Small intestine (tissue), 7 donors: Measurements from ENCODE around the gene LTBP4. TPM values are rescaled to one million over a fixed set of nuclear protein-coding genes. Genes with fewer than 3 reads are reported as not detected.

Experiments
- DNase-seq, 2 donors: peaks; one replicate each; pipeline versions ENCODE4 v3.0.0 to v3.0.0-alpha.2; 2013
- FAIRE-seq: peaks from 2 replicates; lab custom pipeline; 2012; peaks lifted over from hg19 to GRCh38; lab: Jason Lieb, UNC
- H3K27ac ChIP-seq, 3 donors: one replicate each; pipeline ENCODE4 v1.5.1; 2013; ENCODE audit warnings: low read length in 2 of 3, mild to moderate bottlenecking in 2 of 3, control low read depth in 1 of 3, inconsistent platforms in 1 of 3, low read depth in 1 of 3, moderate library complexity in 1 of 3
- H3K27me3 ChIP-seq, 3 donors: one replicate each; pipeline ENCODE4 v1.6.1; 2013; ENCODE audit warnings: low read length in 3 of 3, inconsistent platforms in 1 of 3; ENCODE audit not compliant: control insufficient read depth in 3 of 3, insufficient read depth in 3 of 3
- H3K36me3 ChIP-seq, 3 donors: one replicate each; pipeline ENCODE4 v1.6.1; 2013; ENCODE audit warnings: low read length in 3 of 3, inconsistent platforms in 1 of 3, low read depth in 1 of 3, mild to moderate bottlenecking in 1 of 3, moderate library complexity in 1 of 3; ENCODE audit not compliant: control insufficient read depth in 3 of 3, insufficient read depth in 2 of 3
- H3K4me1 ChIP-seq, 3 donors: one replicate each; pipeline ENCODE4 v1.6.1; 2013; ENCODE audit warnings: low read length in 2 of 3, inconsistent platforms in 1 of 3, low read depth in 1 of 3, mild to moderate bottlenecking in 1 of 3, moderate library complexity in 1 of 3; ENCODE audit not compliant: control insufficient read depth in 3 of 3, insufficient read depth in 2 of 3
- H3K4me3 ChIP-seq, 3 donors: one replicate each; pipeline ENCODE4 v1.5.1; 2013; ENCODE audit warnings: low read length in 3 of 3, control low read depth in 1 of 3, inconsistent platforms in 1 of 3, low read depth in 1 of 3, mild to moderate bottlenecking in 1 of 3, moderate library complexity in 1 of 3
- H3K9me3 ChIP-seq, 2 donors: one replicate each; pipeline ENCODE4 v1.6.1; 2013; ENCODE audit warnings: low read depth in 1 of 2, low read length in 1 of 2; ENCODE audit not compliant: control insufficient read depth in 2 of 2, insufficient read depth in 1 of 2
- WGBS, 3 donors: extraction: QIAGEN DNeasy Blood & Tissue Kit; methylation state at CpG; one replicate each; pipeline ENCODE4 v1.1.7; 2013; 5-methylcytosine and 5-hydroxymethylcytosine counted together
- polyA plus RNA-seq, 4 donors: library from polyadenylated mRNA; stranded (reverse) in 3 of 4; unstranded in 1 of 4; fragments of 200-250 nt in 3 of 4; fragments of 120-200 nt in 1 of 4; gene quantifications; one replicate each; pipeline versions ENCODE4 v1.2.1 to v1.2.3, GENCODE V29; 2013
- donor health status: healthy with polysubstance abuse.
- donor health status: control.
- donor health status: control.
- donor health status: Bipolar disorder and iron deficiency.
- donor health status: healthy.

The LTBP4 gene
- polyA plus RNA-seq, 4 donors, result 63.3 to 222 (median 116) TPM

GRCh38 chr19:40613690-40614621, 12.8 kb downstream of the LTBP4 start:
- Histone ChIP-seq H3K4me3 (peak overlapping the region; percentile 50 to 77 (median 55)), H3K4me1 (peaks cover 0 to 30% (median 0%) of the 10 kb centered on the region in 3 donors), H3K27me3 (peaks cover 0 to 17% (median 0%) of the 10 kb centered on the region in 3 donors), H3K9me3 (no peaks in the 10 kb centered on the region), H3K36me3 (peaks cover 0 to 61% (median under 1%) of the 10 kb centered on the region in 3 donors), H3K27ac (peak overlapping the region; percentile 80 to 96 (median 96))
- DNase-seq (peak; percentile 86 to 90), FAIRE-seq (no peak)
- 1 to 7% (median 3%) methylated on average over 49 to 67 of the region's 67 CpGs for WGBS, 3 donors

- WGBS, 3 donors, result 4 to 10% (median 7%) methylated on average over 27 of the region's 27 CpGs
- Histone ChIP-seq H3K4me1 (peaks cover 0 to 23% (median 0%) of the 10 kb centered on the region in 3 donors), H3K27ac (peak overlapping the region; percentile 80 to 96 (median 96)), H3K36me3 (peaks cover 0 to 67% (median 4%) of the 10 kb centered on the region in 3 donors), H3K4me3 (peak overlapping the region; percentile 50 to 77 (median 55)), H3K9me3 (no peaks in the 10 kb centered on the region), H3K27me3 (peaks cover 0 to 16% (median 0%) of the 10 kb centered on the region in 3 donors)
- FAIRE-seq, result no peak
- peak; percentile 86 to 96 for DNase-seq
These were observed 13.6 kb downstream of the LTBP4 start for GRCh38 chr19:40614622-40615411.

GRCh38 chr19:40616178-40616577, 15.0 kb downstream of the LTBP4 start:
- Histone ChIP-seq H3K9me3 (no peaks in the 10 kb centered on the region), H3K4me3 (no peak overlapping the region), H3K36me3 (peaks cover 0 to 72% (median 4%) of the 10 kb centered on the region in 3 donors), H3K27ac (peak overlapping the region in 1 of 3 donors; percentile 96), H3K27me3 (peaks cover 0 to 15% (median 0%) of the 10 kb centered on the region in 3 donors), H3K4me1 (peaks cover 0 to 14% (median 0%) of the 10 kb centered on the region in 3 donors)
- FAIRE-seq (no peak), DNase-seq (peak in 1 of 2 donors; percentile 56)
- WGBS, 3 donors, result 65 to 82% (median 68%) methylated on average over 5 of the region's 5 CpGs

- H3K27ac ChIP-seq, result no peak overlapping the region
- no peak for FAIRE-seq
These were observed 15.8 kb downstream of the LTBP4 start for GRCh38 chr19:40616941-40617340.

GRCh38 chr19:40617961-40618360, 16.8 kb downstream of the LTBP4 start:
- Histone ChIP-seq H3K27me3 (peaks cover 0 to 14% (median 0%) of the 10 kb centered on the region in 3 donors), H3K4me1 (peaks cover 0 to 14% (median 0%) of the 10 kb centered on the region in 3 donors), H3K27ac (no peak overlapping the region), H3K9me3 (no peaks in the 10 kb centered on the region), H3K4me3 (no peak overlapping the region), H3K36me3 (peaks cover 10 to 75% (median 10%) of the 10 kb centered on the region in 3 donors)
- DNase-seq (no peak), FAIRE-seq (no peak)
- WGBS, 3 donors, result 90 to 97% (median 96%) methylated on average over 3 to 4 of the region's 4 CpGs

More at GRCh38 chr19:40616941-40617340, 15.8 kb downstream of the LTBP4 start:
- no peaks in the 10 kb centered on the region for H3K9me3 ChIP-seq
- peaks cover 0 to 14% (median 0%) of the 10 kb centered on the region in 3 donors for H3K4me1 ChIP-seq
- no peak for DNase-seq
- H3K36me3 ChIP-seq, result peaks cover 4 to 72% (median 6%) of the 10 kb centered on the region in 3 donors
- H3K27me3 ChIP-seq, result peaks cover 0 to 15% (median 0%) of the 10 kb centered on the region in 3 donors
- WGBS, 3 donors, result 95% methylated on average over 17 of the region's 17 CpGs
- H3K4me3 ChIP-seq, result no peak overlapping the region

GRCh38 chr19:40619333-40620160, 18.4 kb downstream of the LTBP4 start:
- Histone ChIP-seq H3K27me3 (no peaks in the 10 kb centered on the region), H3K4me3 (no peak overlapping the region), H3K9me3 (no peaks in the 10 kb centered on the region), H3K27ac (no peak overlapping the region), H3K36me3 (peaks cover 10 to 77% (median 15%) of the 10 kb centered on the region in 3 donors), H3K4me1 (peaks cover 0 to 3% (median 0%) of the 10 kb centered on the region in 3 donors)
- DNase-seq (no peak), FAIRE-seq (no peak)
- 73 to 78% (median 78%) methylated on average over 11 of the region's 11 CpGs for WGBS, 3 donors

- Histone ChIP-seq H3K9me3 (no peaks in the 10 kb centered on the region), H3K36me3 (peaks cover 10 to 74% (median 15%) of the 10 kb centered on the region in 3 donors), H3K27ac (no peak overlapping the region), H3K4me1 (no peaks in the 10 kb centered on the region), H3K27me3 (no peaks in the 10 kb centered on the region), H3K4me3 (no peak overlapping the region)
- FAIRE-seq (no peak), DNase-seq (no peak)
- WGBS, 3 donors, result 89 to 95% (median 90%) methylated on average over 8 of the region's 8 CpGs
These were observed 19.0 kb downstream of the LTBP4 start for GRCh38 chr19:40620161-40620485.
